Cardiac fibroblast (primary cell): Measurements from ENCODE around the gene RPL3.

Source experiments
- DNase-seq, 2 donors: peaks; one replicate each; pipeline versions ENCODE4 v3.0.0 to v3.0.0-alpha.2; 2010; ENCODE audit warnings: low read depth in 2 of 2
- H3K4me3 ChIP-seq, 2 donors: replicated peaks in 1 of 2; 1 replicate in 1 of 2; 2 replicates in 1 of 2; pipeline ENCODE4 v1.5.1; 2011; ENCODE audit warnings: low read depth in 2 of 2, low read length in 2 of 2, mild to moderate bottlenecking in 2 of 2, moderate library complexity in 1 of 2
- TF ChIP-seq, protein P1 (sequence below): IDR thresholded peaks from one replicate; pipeline ENCODE4 v1.5.1; 2011; ENCODE audit warnings: low read depth, mild to moderate bottlenecking, low read length, inconsistent platforms

RPL3 gene

DNA sequence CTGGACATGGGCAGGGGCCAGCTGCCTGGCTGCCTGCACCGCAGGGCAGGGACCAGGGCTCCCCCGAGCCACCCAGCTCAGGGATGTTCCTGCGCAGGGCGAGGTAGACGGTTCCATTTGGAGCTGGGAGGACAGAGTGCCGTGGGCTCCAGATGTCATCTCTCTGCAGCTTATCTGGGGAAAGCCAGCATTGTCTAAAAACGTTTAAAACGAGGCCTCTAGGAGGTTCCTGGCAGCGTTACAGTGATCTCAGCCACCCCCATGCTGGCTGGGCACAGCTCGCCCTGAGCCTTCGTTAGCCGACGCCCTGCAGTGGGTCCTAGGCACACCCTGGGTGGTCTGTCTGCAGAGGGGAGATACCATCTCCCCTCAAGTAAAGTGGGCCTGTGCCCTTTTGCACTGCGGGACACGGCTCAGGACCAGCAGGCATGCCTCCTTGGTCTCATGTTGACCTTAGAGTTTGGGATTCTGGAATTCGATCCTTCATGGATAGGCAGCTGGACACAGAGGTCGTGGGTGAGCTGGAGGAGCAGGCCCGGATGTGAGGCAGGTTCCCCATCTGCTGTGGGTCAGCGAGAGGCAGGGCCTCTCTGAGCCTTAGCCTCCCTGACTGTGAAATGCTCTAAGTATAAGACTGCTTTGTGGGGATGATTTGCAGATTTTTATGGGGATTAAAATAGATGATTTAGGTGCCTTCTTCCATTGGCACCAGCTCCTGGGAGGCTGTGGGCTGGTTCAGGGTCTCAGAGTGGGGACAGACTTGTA lies 44.5 kb upstream of the RPL3 start:
- peak in 1 of 2 donors; percentile 20 for DNase-seq
- TF ChIP-seq, protein P1, sequence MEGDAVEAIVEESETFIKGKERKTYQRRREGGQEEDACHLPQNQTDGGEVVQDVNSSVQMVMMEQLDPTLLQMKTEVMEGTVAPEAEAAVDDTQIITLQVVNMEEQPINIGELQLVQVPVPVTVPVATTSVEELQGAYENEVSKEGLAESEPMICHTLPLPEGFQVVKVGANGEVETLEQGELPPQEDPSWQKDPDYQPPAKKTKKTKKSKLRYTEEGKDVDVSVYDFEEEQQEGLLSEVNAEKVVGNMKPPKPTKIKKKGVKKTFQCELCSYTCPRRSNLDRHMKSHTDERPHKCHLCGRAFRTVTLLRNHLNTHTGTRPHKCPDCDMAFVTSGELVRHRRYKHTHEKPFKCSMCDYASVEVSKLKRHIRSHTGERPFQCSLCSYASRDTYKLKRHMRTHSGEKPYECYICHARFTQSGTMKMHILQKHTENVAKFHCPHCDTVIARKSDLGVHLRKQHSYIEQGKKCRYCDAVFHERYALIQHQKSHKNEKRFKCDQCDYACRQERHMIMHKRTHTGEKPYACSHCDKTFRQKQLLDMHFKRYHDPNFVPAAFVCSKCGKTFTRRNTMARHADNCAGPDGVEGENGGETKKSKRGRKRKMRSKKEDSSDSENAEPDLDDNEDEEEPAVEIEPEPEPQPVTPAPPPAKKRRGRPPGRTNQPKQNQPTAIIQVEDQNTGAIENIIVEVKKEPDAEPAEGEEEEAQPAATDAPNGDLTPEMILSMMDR, result no peak
- no peak overlapping the region for H3K4me3 ChIP-seq

DNA sequence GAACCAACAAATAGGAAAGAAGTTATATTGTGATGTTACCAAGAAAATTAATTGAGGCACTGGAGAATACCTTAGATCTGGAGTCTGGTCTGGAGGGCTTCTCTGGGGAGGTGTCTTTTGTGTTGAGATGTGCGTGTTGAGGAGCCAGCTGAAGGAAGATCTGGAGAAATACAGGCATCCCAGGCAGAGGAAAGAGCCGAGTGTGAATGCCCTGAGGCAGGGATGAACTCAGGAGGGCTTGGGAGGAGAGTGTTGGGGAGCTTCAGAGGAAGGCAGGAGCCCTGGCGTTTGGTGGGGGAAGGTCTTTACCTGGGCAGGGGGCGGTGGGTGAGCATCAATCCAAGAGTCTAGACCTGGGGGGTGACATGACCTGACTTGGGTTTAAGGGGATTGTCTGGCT lies 43.5 kb upstream of the RPL3 start:
- TF ChIP-seq, protein P1, result no peak
- DNase-seq, result no peak
- no peak overlapping the region for H3K4me3 ChIP-seq

- TF ChIP-seq, protein P1, result no peak
- no peak overlapping the region for H3K4me3 ChIP-seq
- DNase-seq, result no peak
Observed at GRCh38 chr22:39362271-39362670, 42.8 kb upstream of the RPL3 start.

DNA sequence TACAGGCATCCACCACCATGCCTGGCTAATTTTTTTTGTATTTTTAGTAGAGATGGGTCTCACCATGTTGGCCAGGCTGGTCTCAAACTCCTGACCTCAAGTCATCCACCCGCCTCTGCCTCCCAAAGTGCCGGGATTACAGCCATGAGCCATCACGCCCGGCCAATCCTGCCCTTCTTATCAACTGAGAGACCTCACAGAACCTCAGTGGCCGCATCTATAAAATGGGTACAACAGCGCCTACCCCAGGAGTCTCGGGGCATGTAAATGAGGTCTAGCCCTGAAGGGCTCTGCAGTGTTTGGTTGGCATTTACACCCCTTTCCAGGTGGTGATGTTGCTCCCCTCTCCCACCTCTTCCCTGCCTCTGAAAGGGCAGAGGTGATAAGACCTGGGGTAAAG lies 42.1 kb upstream of the RPL3 start:
- no peak overlapping the region for H3K4me3 ChIP-seq
- no peak for DNase-seq
- TF ChIP-seq, protein P1, result no peak

- H3K4me3 ChIP-seq, result no peak overlapping the region
- DNase-seq, result no peak
- TF ChIP-seq, protein P1, result no peak
Observed at GRCh38 chr22:39360674-39361413, 41.4 kb upstream of the RPL3 start.

GRCh38 chr22:39360242-39360641 lies 40.8 kb upstream of the RPL3 start:
- TF ChIP-seq, protein P1, result no peak
- H3K4me3 ChIP-seq, result no peak overlapping the region
- DNase-seq, result no peak
